GM23338 (cell line): Measurements from ENCODE around the gene TCIRG1. TPM values are rescaled to one million over a fixed set of nuclear protein-coding genes. Genes with fewer than 3 reads are reported as not detected.

Experiments used
- ATAC-seq: fragments of 200-7000 bp; cut with Tn5 transposase; 3 replicates; pipeline ENCODE4 v1.9.1; 2020
- DNase-seq: peaks from one replicate; pipeline ENCODE4 v3.0.0-alpha.2; 2015; ENCODE audit warnings: low spot score
- H2AFZ ChIP-seq: fragments of 200-600 bp; sonication (generic); 2 replicates; pipeline ENCODE4 v1.8.0; 2016; ENCODE audit warnings: antibody characterized with exemption, mild to moderate bottlenecking, moderate library complexity
- H3F3A ChIP-seq: fragments of 200-600 bp; sonication (generic); replicated peaks from 2 replicates; pipeline ENCODE4 v1.8.0; 2017; ENCODE audit warnings: antibody characterized with exemption, mixed run types, low read depth
- H3K27ac ChIP-seq: fragments of 200-600 bp; sonication (generic); 2 replicates; pipeline ENCODE4 v1.6.1; 2016; ENCODE audit warnings: low read depth
- H3K27me3 ChIP-seq: fragments of 200-600 bp; sonication (generic); 2 replicates; pipeline ENCODE4 v1.8.0; 2016; ENCODE audit warnings: mild to moderate bottlenecking, mixed run types, moderate library complexity; ENCODE audit not compliant: insufficient read depth
- H3K36me3 ChIP-seq: fragments of 200-600 bp; sonication (generic); 2 replicates; pipeline ENCODE4 v1.8.0; 2016; ENCODE audit warnings: mild to moderate bottlenecking; ENCODE audit not compliant: insufficient read depth
- H3K4me1 ChIP-seq: fragments of 200-600 bp; sonication (generic); 2 replicates; pipeline ENCODE4 v1.8.0; 2016; ENCODE audit warnings: mild to moderate bottlenecking, moderate library complexity; ENCODE audit not compliant: insufficient read depth
- H3K4me2 ChIP-seq: fragments of 200-600 bp; sonication (generic); 2 replicates; pipeline ENCODE4 v1.7.1; 2017; ENCODE audit warnings: mixed run types
- H3K4me3 ChIP-seq: fragments of 200-600 bp; sonication (generic); 2 replicates; pipeline ENCODE4 v1.6.1; 2016; ENCODE audit warnings: mixed run types
- H3K79me2 ChIP-seq: fragments of 200-600 bp; sonication (generic); replicated peaks from 2 replicates; pipeline ENCODE4 v1.8.0; 2017; ENCODE audit warnings: mild to moderate bottlenecking; ENCODE audit not compliant: insufficient read depth
- H3K9me2 ChIP-seq: fragments of 200-600 bp; sonication (generic); 2 replicates; pipeline ENCODE4 v1.8.0; 2017; ENCODE audit not compliant: insufficient read depth
- H4K20me1 ChIP-seq: fragments of 200-600 bp; sonication (generic); replicated peaks from 2 replicates; pipeline ENCODE4 v1.8.0; 2017; ENCODE audit warnings: mild to moderate bottlenecking; ENCODE audit not compliant: insufficient read depth
- H3K27ac Mint-ChIP-seq: 2 replicates; pipeline ENCODE4 v1.8.0; 2020; ENCODE audit warnings: inconsistent platforms, mild to moderate bottlenecking, moderate library complexity, mixed read lengths
- H3K27me3 Mint-ChIP-seq: 3 replicates; pipeline ENCODE4 v1.8.0; 2022; ENCODE audit warnings: low read depth, mild to moderate bottlenecking, moderate library complexity, mixed read lengths, inconsistent platforms; ENCODE audit not compliant: insufficient read depth, poor library complexity
- H3K36me3 Mint-ChIP-seq: 3 replicates; pipeline ENCODE4 v1.8.0; 2021; ENCODE audit warnings: low read depth, mild to moderate bottlenecking, inconsistent platforms, moderate library complexity, mixed read lengths
- H3K4me1 Mint-ChIP-seq: 3 replicates; pipeline ENCODE4 v1.8.0; 2020; ENCODE audit warnings: mild to moderate bottlenecking, inconsistent platforms, mixed read lengths
- H3K4me3 Mint-ChIP-seq: 3 replicates; pipeline ENCODE4 v1.8.0; 2021; ENCODE audit warnings: moderate library complexity, mild to moderate bottlenecking, inconsistent platforms, mixed read lengths
- H3K9me3 Mint-ChIP-seq: 3 replicates; pipeline ENCODE4 v1.8.0; 2020; ENCODE audit warnings: moderate library complexity, mild to moderate bottlenecking, inconsistent platforms, mixed read lengths
- CREB1 ChIP-seq: fragments of 250-450 bp; sonication (Bioruptor Pico); IDR thresholded peaks from 2 replicates; pipeline ENCODE4 v1.5.0; 2020; ENCODE audit warnings: low read depth, mild to moderate bottlenecking, moderate library complexity
- EZH2 ChIP-seq: fragments of 200-600 bp; sonication (generic); IDR thresholded peaks from one replicate; pipeline ENCODE4 v1.8.0; 2017; ENCODE audit warnings: antibody characterized with exemption, mild to moderate bottlenecking, low read depth; ENCODE audit not compliant: unreplicated experiment
- JUNB ChIP-seq: IDR thresholded peaks from one replicate; pipeline ENCODE4 v1.6.1; 2016; ENCODE audit warnings: antibody characterized with exemption; ENCODE audit not compliant: unreplicated experiment
- NANOG ChIP-seq: IDR thresholded peaks from 2 replicates; pipeline ENCODE4 v1.6.1; 2016; ENCODE audit warnings: antibody characterized with exemption, borderline replicate concordance
- POLR2AphosphoS5 ChIP-seq: IDR thresholded peaks from 2 replicates; pipeline ENCODE4 v1.6.1; 2016; ENCODE audit warnings: antibody characterized with exemption, low read depth
- STAT1 ChIP-seq: IDR thresholded peaks from one replicate; pipeline ENCODE4 v1.6.1; 2016; ENCODE audit warnings: antibody characterized with exemption; ENCODE audit not compliant: unreplicated experiment
- ZNF114 ChIP-seq: fragments of 250-450 bp; sonication (Bioruptor Pico); IDR thresholded peaks from 2 replicates; pipeline ENCODE4 v1.5.0; 2020; ENCODE audit warnings: mild to moderate bottlenecking, moderate library complexity
- ZNF331 ChIP-seq: fragments of 250-450 bp; sonication (Bioruptor Pico); IDR thresholded peaks from 2 replicates; pipeline ENCODE4 v1.5.0; 2020; ENCODE audit warnings: low read depth, mild to moderate bottlenecking, moderate library complexity
- polyA plus RNA-seq: library from polyadenylated mRNA; unstranded; fragments of >200 nt; fragmentation: Nextera tagmentation; extraction: Ambion mirVana; gene quantifications from 2 replicates; pipeline ENCODE4 v1.2.1, GENCODE V29; 2016
- total RNA-seq: library from RNA; depleted of rRNA; stranded (reverse); fragments of >200 nt; shearing (Covaris generic); gene quantifications from 2 replicates; pipeline ENCODE4 v1.2.3, GENCODE V29; 2014
- TF ChIP-seq, protein P1 (sequence below): fragments of 250-450 bp; sonication (Bioruptor Pico); IDR thresholded peaks from 2 replicates; pipeline ENCODE4 v1.5.0; 2020; ENCODE audit warnings: mild to moderate bottlenecking, moderate library complexity
- TF ChIP-seq, protein P2 (sequence below): IDR thresholded peaks from 2 replicates; pipeline ENCODE4 v1.6.1; 2016; ENCODE audit warnings: antibody characterized with exemption
- TF ChIP-seq, protein P3 (sequence below): IDR thresholded peaks from one replicate; pipeline ENCODE4 v1.6.1; 2018; ENCODE audit warnings: antibody characterized with exemption; ENCODE audit not compliant: unreplicated experiment

The TCIRG1 gene
- total and polyA plus RNA-seq, 2 experiments from 2014 or later, result 20.4 to 40.4 TPM

- TF ChIP-seq, protein P1, sequence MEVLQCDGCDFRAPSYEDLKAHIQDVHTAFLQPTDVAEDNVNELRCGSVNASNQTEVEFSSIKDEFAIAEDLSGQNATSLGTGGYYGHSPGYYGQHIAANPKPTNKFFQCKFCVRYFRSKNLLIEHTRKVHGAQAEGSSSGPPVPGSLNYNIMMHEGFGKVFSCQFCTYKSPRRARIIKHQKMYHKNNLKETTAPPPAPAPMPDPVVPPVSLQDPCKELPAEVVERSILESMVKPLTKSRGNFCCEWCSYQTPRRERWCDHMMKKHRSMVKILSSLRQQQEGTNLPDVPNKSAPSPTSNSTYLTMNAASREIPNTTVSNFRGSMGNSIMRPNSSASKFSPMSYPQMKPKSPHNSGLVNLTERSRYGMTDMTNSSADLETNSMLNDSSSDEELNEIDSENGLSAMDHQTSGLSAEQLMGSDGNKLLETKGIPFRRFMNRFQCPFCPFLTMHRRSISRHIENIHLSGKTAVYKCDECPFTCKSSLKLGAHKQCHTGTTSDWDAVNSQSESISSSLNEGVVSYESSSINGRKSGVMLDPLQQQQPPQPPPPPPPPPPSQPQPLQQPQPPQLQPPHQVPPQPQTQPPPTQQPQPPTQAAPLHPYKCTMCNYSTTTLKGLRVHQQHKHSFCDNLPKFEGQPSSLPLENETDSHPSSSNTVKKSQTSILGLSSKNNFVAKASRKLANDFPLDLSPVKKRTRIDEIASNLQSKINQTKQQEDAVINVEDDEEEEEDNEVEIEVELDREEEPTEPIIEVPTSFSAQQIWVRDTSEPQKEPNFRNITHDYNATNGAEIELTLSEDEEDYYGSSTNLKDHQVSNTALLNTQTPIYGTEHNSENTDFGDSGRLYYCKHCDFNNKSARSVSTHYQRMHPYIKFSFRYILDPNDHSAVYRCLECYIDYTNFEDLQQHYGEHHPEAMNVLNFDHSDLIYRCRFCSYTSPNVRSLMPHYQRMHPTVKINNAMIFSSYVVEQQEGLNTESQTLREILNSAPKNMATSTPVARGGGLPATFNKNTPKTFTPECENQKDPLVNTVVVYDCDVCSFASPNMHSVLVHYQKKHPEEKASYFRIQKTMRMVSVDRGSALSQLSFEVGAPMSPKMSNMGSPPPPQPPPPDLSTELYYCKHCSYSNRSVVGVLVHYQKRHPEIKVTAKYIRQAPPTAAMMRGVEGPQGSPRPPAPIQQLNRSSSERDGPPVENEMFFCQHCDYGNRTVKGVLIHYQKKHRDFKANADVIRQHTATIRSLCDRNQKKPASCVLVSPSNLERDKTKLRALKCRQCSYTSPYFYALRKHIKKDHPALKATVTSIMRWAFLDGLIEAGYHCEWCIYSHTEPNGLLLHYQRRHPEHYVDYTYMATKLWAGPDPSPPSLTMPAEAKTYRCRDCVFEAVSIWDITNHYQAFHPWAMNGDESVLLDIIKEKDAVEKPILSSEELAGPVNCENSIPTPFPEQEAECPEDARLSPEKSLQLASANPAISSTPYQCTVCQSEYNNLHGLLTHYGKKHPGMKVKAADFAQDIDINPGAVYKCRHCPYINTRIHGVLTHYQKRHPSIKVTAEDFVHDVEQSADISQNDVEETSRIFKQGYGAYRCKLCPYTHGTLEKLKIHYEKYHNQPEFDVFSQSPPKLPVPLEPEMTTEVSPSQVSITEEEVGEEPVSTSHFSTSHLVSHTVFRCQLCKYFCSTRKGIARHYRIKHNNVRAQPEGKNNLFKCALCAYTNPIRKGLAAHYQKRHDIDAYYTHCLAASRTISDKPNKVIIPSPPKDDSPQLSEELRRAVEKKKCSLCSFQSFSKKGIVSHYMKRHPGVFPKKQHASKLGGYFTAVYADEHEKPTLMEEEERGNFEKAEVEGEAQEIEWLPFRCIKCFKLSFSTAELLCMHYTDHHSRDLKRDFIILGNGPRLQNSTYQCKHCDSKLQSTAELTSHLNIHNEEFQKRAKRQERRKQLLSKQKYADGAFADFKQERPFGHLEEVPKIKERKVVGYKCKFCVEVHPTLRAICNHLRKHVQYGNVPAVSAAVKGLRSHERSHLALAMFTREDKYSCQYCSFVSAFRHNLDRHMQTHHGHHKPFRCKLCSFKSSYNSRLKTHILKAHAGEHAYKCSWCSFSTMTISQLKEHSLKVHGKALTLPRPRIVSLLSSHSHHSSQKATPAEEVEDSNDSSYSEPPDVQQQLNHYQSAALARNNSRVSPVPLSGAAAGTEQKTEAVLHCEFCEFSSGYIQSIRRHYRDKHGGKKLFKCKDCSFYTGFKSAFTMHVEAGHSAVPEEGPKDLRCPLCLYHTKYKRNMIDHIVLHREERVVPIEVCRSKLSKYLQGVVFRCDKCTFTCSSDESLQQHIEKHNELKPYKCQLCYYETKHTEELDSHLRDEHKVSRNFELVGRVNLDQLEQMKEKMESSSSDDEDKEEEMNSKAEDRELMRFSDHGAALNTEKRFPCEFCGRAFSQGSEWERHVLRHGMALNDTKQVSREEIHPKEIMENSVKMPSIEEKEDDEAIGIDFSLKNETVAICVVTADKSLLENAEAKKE (CRISPR knock-in tag), result no peak
- TF ChIP-seq POLR2AphosphoS5, result no peak
- no peak for TF ChIP-seq EZH2
- TF ChIP-seq ZNF114 (CRISPR knock-in tag), result no peak
- TF ChIP-seq JUNB, result no peak
- no peak for TF ChIP-seq ZNF331 (CRISPR knock-in tag)
Observed at GRCh38 chr11:68014157-68014946, 24.5 kb upstream of the TCIRG1 start (continued).

DNA sequence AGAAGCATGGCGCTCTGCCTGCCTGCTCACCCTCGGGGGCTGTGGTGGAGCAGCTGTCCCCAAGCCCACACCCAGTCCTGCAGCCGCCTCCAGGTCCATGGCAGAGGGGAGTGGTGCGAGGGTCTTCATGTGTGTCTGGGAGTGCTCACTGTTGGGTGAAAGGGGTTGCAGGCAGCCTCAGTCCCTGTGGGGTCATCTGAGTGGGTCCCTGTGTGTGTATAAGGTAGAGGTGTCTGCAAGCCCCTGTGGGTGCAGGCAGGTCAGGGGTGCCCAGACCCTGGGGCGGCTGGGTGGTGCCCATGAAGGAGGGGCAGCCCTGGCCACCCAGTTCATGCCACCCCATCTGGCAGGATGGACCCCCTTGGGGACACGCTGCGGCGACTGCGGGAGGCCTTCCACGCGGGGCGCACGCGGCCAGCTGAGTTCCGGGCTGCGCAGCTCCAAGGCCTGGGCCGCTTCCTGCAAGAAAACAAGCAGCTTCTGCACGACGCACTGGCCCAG lies 23.8 kb upstream of the TCIRG1 start:
- peaks cover 11% of the 10 kb centered on the region for H3K27me3 Mint-ChIP-seq
- no peaks in the 10 kb centered on the region for H3K9me3 Mint-ChIP-seq
- H3K4me2 ChIP-seq, result no peak overlapping the region
- TF ChIP-seq NANOG (no peak), CREB1 (CRISPR knock-in tag) (no peak), STAT1 (no peak), ZNF114 (CRISPR knock-in tag) (no peak)
- TF ChIP-seq, protein P2, sequence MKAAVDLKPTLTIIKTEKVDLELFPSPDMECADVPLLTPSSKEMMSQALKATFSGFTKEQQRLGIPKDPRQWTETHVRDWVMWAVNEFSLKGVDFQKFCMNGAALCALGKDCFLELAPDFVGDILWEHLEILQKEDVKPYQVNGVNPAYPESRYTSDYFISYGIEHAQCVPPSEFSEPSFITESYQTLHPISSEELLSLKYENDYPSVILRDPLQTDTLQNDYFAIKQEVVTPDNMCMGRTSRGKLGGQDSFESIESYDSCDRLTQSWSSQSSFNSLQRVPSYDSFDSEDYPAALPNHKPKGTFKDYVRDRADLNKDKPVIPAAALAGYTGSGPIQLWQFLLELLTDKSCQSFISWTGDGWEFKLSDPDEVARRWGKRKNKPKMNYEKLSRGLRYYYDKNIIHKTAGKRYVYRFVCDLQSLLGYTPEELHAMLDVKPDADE, result no peak
- TF ChIP-seq, protein P3, sequence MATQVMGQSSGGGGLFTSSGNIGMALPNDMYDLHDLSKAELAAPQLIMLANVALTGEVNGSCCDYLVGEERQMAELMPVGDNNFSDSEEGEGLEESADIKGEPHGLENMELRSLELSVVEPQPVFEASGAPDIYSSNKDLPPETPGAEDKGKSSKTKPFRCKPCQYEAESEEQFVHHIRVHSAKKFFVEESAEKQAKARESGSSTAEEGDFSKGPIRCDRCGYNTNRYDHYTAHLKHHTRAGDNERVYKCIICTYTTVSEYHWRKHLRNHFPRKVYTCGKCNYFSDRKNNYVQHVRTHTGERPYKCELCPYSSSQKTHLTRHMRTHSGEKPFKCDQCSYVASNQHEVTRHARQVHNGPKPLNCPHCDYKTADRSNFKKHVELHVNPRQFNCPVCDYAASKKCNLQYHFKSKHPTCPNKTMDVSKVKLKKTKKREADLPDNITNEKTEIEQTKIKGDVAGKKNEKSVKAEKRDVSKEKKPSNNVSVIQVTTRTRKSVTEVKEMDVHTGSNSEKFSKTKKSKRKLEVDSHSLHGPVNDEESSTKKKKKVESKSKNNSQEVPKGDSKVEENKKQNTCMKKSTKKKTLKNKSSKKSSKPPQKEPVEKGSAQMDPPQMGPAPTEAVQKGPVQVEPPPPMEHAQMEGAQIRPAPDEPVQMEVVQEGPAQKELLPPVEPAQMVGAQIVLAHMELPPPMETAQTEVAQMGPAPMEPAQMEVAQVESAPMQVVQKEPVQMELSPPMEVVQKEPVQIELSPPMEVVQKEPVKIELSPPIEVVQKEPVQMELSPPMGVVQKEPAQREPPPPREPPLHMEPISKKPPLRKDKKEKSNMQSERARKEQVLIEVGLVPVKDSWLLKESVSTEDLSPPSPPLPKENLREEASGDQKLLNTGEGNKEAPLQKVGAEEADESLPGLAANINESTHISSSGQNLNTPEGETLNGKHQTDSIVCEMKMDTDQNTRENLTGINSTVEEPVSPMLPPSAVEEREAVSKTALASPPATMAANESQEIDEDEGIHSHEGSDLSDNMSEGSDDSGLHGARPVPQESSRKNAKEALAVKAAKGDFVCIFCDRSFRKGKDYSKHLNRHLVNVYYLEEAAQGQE, result no peak

More for the DNA sequence above, 23.8 kb upstream of the TCIRG1 start:
- H3K27ac ChIP-seq, result no peak overlapping the region
- no peaks in the 10 kb centered on the region for H3K79me2 ChIP-seq
- Mint-ChIP-seq H3K4me1 (peaks cover 17% of the 10 kb centered on the region), H3K27ac (no peak overlapping the region), H3K4me3 (no peak overlapping the region), H3K36me3 (no peaks in the 10 kb centered on the region)
- no peak for DNase-seq
- no peaks in the 10 kb centered on the region for H4K20me1 ChIP-seq
- H3K4me3 ChIP-seq, result no peak overlapping the region
- 0 out of 2 replicates have a peak, but pooled peaks cover 4% of the 10 kb centered on the region for H3F3A ChIP-seq
- H3K27me3 ChIP-seq, result no peaks in the 10 kb centered on the region
- no peak overlapping the region for H2AFZ ChIP-seq
- no peak for ATAC-seq
- H3K9me2 ChIP-seq, result no peaks in the 10 kb centered on the region
- H3K36me3 ChIP-seq, result no peaks in the 10 kb centered on the region
- H3K4me1 ChIP-seq, result peaks cover 8% of the 10 kb centered on the region
